HepG2 (cell line): ENCODE data around the gene NUDT3. TPM values are rescaled to one million over a fixed set of nuclear protein-coding genes. Genes with fewer than 3 reads are reported as not detected.

Source experiments
- AHDC1 ChIP-seq: sonication (generic); formaldehyde crosslinking; IDR thresholded peaks from 2 replicates; pipeline ENCODE4 v1.5.1; 2020; ENCODE audit warnings: mild to moderate bottlenecking, missing genetic modification reagents, borderline replicate concordance
- ARID5B ChIP-seq: IDR thresholded peaks from 2 replicates; pipeline ENCODE4 v1.4.0; 2020; ENCODE audit warnings: mild to moderate bottlenecking, missing genetic modification reagents
- ASH2L ChIP-seq: fragments of 300-600, 200-600 bp; sonication (generic); IDR thresholded peaks from 2 replicates; pipeline ENCODE4 v1.7.0; 2017; ENCODE audit warnings: low read depth, mild to moderate bottlenecking, moderate library complexity, mixed read lengths, low read length; ENCODE audit not compliant: insufficient read length
- DR1 ChIP-seq: sonication (generic); formaldehyde crosslinking; IDR thresholded peaks from 2 replicates; pipeline ENCODE4 v1.8.0; 2021; ENCODE audit warnings: mild to moderate bottlenecking, missing genetic modification reagents, inconsistent platforms
- EZH2 ChIP-seq: conservative IDR thresholded peaks from 2 replicates; pipeline ENCODE4 v1.6.1; 2012; ENCODE audit warnings: mild to moderate bottlenecking, low read depth, low read length, moderate library complexity
- NFKBIZ ChIP-seq: IDR thresholded peaks from 2 replicates; pipeline ENCODE4 v1.6.1; 2018; ENCODE audit warnings: missing genetic modification reagents, missing compliant biosample characterization
- NFRKB ChIP-seq: fragments of 450-650 bp; IDR thresholded peaks from 2 replicates; pipeline ENCODE4 v1.6.1; 2017
- RXRA ChIP-seq: sonication (generic); formaldehyde crosslinking; IDR thresholded peaks from 2 replicates; pipeline ENCODE4 v1.5.1; 2020; ENCODE audit warnings: missing genetic modification reagents
- ZBTB10 ChIP-seq: sonication (generic); formaldehyde crosslinking; IDR thresholded peaks from 2 replicates; pipeline ENCODE4 v1.4.0; 2020; ENCODE audit warnings: missing genetic modification reagents, borderline replicate concordance
- ZBTB7A ChIP-seq: sonication (generic); formaldehyde crosslinking; IDR thresholded peaks from 2 replicates; pipeline ENCODE4 v1.8.0; 2022; ENCODE audit warnings: mild to moderate bottlenecking, missing genetic modification reagents
- ZNF296 ChIP-seq: sonication (generic); formaldehyde crosslinking; conservative IDR thresholded peaks from 2 replicates; pipeline ENCODE4 v1.5.0; 2020; ENCODE audit warnings: mild to moderate bottlenecking, missing genetic modification reagents
- ZNF513 ChIP-seq: sonication (generic); formaldehyde crosslinking; conservative IDR thresholded peaks from 2 replicates; pipeline ENCODE4 v1.5.0; 2020; ENCODE audit warnings: missing genetic modification reagents
- ZNF530 ChIP-seq: sonication (generic); formaldehyde crosslinking; IDR thresholded peaks from 2 replicates; pipeline ENCODE4 v1.5.0; 2020; ENCODE audit warnings: low read depth, mild to moderate bottlenecking, missing genetic modification reagents
- ZNF678 ChIP-seq: sonication (generic); formaldehyde crosslinking; IDR thresholded peaks from 2 replicates; pipeline ENCODE4 v1.4.0; 2020; ENCODE audit warnings: mild to moderate bottlenecking, missing genetic modification reagents
- ZNF816 ChIP-seq: sonication (generic); formaldehyde crosslinking; IDR thresholded peaks from 2 replicates; pipeline ENCODE4 v1.8.0; 2022; ENCODE audit warnings: missing genetic modification reagents, mild to moderate bottlenecking, borderline replicate concordance
- polyA plus RNA-seq, 8 experiments: library from polyadenylated mRNA; depleted of rRNA in 3 of 8; stranded (reverse) in 7 of 8; unstranded in 1 of 8; fragments of >200 nt; fragmentation: Illumina TruSeq in 4 of 8; extraction: Trizol in 4 of 8; gene quantifications; 2 replicates each; pipeline versions ENCODE4 v1.2.1 to v1.2.3, GENCODE V29; 2011 to 2016; ENCODE audit warnings: low read depth in 4 of 8, missing spikeins in 1 of 8, mixed read lengths in 1 of 8; ENCODE audit not compliant: insufficient read depth in 1 of 8
- total RNA-seq, 5 experiments: library from RNA; depleted of rRNA; stranded (reverse); fragments of >200 nt; fragmentation: Illumina TruSeq; extraction: Trizol; gene quantifications; 2 replicates each; pipeline ENCODE4 v1.2.3, GENCODE V29; 2016; ENCODE audit warnings: low read depth in 1 of 5

The NUDT3 gene
- total and polyA plus RNA-seq, 2 of the 13 experiments (the other 11 are each of a cell fraction or from before 2014, with no cell fraction given) = 20.2 to 20.6 TPM

- peak; percentile 92 for TF ChIP-seq RXRA (CRISPR knock-in tag)
- peak; percentile 25; the same call in 1 of the 2 replicates for TF ChIP-seq DR1
- no peak for TF ChIP-seq EZH2
- TF ChIP-seq ASH2L = peak; percentile 93
- no peak for TF ChIP-seq ZNF296 (CRISPR knock-in tag)
- TF ChIP-seq ZNF530 (CRISPR knock-in tag) = no peak
- no peak for TF ChIP-seq NFRKB
- no peak; the same call in 1 of the 2 replicates for TF ChIP-seq ZBTB10 (CRISPR knock-in tag)
- 0 out of 2 replicates have a peak, but pooled peaks have one; percentile 12 for TF ChIP-seq ZNF678
- TF ChIP-seq ZBTB7A = 0 out of 2 replicates have a peak, but pooled peaks have one; percentile 50
- TF ChIP-seq NFKBIZ (CRISPR knock-in tag) = 0 out of 2 replicates have a peak, but pooled peaks have one; percentile 49
- no peak for TF ChIP-seq ZNF513 (CRISPR knock-in tag)
- peak; percentile 82 for TF ChIP-seq ARID5B (CRISPR knock-in tag)
- TF ChIP-seq AHDC1 (CRISPR knock-in tag) = no peak
- TF ChIP-seq ZNF816 = no peak
Observed at GRCh38 chr6:34392497-34393190, at the start of gene NUDT3 (continued).
